PC-3 (cell line): ENCODE results near the gene DAB1.

ENCODE experiments used
- CTCF ChIP-seq: fragments of 300-600 bp; sonication (generic); conservative IDR thresholded peaks from 2 replicates; pipeline ENCODE4 v1.5.1; 2017; ENCODE audit warnings: antibody characterized with exemption, low read depth, mild to moderate bottlenecking, low read length
- EZH2 ChIP-seq: fragments of 300-600 bp; sonication (generic); IDR thresholded peaks from one replicate; pipeline ENCODE4 v1.6.1; 2017; ENCODE audit warnings: antibody characterized with exemption, mild to moderate bottlenecking, low read length; ENCODE audit not compliant: unreplicated experiment

GRCh38 chr1:57204942-57205787 is 218.7 kb downstream of the DAB1 start:
- TF ChIP-seq CTCF (no peak), EZH2 (no peak)
